GM21515 (cell line): Measurements from ENCODE around the gene DIABLO.

ENCODE experiments used
- ATAC-seq: cut with Tn5 transposase; IDR thresholded peaks from one replicate; pipeline ENCODE4 v1.9.1; 2021; ENCODE audit not compliant: unreplicated experiment

DIABLO gene

DNA sequence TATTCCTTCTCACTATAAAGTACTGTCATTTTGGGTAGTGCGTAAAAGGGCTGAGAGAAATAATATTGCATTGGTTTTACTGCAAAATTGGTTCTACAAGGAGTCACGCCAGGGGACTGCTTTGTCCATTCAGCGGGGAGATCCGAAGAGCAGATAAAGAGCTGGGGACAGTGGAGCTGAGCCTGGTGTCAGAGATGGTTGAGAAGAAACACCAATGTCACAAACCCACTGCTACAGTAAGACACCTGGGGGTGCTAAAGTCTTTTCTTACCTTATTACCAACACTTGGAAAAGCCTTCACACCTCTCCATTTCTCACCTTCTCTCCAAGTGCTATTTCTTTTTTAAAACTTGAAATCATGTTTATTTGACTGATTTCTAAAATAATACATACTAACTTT is 66.0 kb downstream of the DIABLO start:
- ATAC-seq, result no peak

DNA sequence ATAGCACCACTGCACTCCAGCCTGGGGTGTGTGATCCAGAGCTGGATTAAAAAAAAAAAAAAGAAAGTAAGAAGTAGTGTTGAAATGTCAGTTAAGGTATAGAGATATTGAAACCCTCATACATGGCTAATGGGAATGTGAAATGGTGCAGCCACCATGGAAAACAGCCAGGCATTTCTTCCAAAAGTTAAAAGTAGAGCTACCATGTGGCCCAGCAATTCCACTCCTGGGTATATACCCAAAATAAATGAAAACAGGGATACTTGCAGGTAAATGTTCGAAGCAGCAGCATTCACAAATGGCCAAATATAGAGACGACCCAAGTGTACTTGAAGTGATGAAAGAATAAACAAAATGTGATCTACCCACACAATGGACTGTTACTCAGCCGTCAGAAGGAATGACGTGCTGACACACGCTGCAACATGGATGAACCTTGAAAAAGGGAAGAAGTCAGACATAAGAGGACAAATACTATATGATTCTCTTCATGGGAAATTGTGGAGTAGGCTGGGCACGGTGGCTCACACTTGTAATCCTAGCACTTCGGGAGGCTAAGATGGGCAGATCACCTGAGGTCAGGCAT is 67.1 kb downstream of the DIABLO start:
- ATAC-seq, result no peak
